ENCODE data around the gene FCGR2B.
"Not testable (repeated sequence)": the region's sequence is repeated elsewhere in the genome, so short reads cannot be mapped to it uniquely, and the experiment has no call there.

GRCh38 chr1:161624605-161625004, 38.3 kb upstream of the FCGR2B start:
- not testable (repeated sequence) for TF ChIP-seq CTCF, POLR2A (IDR thresholded peaks at IDR 0.05)
